ENCODE data around the gene ADM2. TPM values are rescaled to one million over a fixed set of nuclear protein-coding genes. Genes with fewer than 3 reads are reported as not detected.
A peak's percentile ranks its signal among the peaks of the same experiment; 100 is the strongest.
"Not testable (repeated sequence)": the region's sequence is repeated elsewhere in the genome, so short reads cannot be mapped to it uniquely, and the experiment has no call there.

Gene ADM2
- total RNA-seq, 5 donors from 2014 or later (not counting 1 experiment from before 2014, with no cell fraction given), result 1.5 to 11.3 (median 10.7) TPM

DNA sequence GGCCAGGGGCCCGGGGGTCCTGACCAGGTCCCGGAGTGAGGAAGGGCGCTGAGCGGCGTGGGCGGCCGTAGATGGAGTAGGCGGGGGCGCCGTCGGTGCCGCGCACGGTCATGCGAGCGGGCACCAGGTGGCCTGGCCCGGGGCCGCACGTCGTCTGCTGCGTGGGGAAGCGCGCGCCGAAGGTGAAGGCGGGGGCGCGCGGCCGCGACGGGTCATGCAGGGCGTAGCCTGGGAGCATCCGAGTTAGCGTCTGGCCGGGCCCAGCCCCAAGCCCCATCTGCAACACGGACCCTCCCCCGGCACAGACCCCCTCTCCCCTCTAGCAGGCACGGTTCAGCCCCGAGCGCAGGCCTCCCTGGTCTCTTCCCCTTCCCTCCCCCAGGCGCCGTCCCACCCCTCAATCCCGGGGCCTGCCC, 50.2 kb downstream of the ADM2 start:
- Mint-ChIP-seq H3K27ac (peak overlapping the region; percentile 95), H3K4me3 (peak overlapping the region; percentile 84 to 89 (median 86)), H3K9me3 (no peaks in the 10 kb centered on the region), H3K36me3 (no peaks in the 10 kb centered on the region), H3K27me3 (no peaks in the 10 kb centered on the region), H3K4me1 (peaks cover 38 to 51% (median 50%) of the 10 kb centered on the region in 3 donors)
- CTCF ChIA-PET, result no interaction called here
- peak overlapping the region; percentile 97 for H3K27ac ChIP-seq (ENCODE audit: low read length)
- H3K36me3 ChIP-seq (ENCODE audit: control insufficient read depth in 2 of 2, extremely low read depth in 1 of 2, insufficient read depth in 1 of 2, low read length in 1 of 2), result no peaks in the 10 kb centered on the region
- peaks cover 12 to 56% of the 10 kb centered on the region in 2 experiments for H3K4me1 ChIP-seq (ENCODE audit: control insufficient read depth in 1 of 2, extremely low read depth in 1 of 2, insufficient read depth in 2 of 2, low read length in 2 of 2)
- DNase-seq (peak in 27 of 35 experiments; percentile 35 to 76 (median 54)), ATAC-seq (replicated peaks in 1 of 4) (peak; percentile 42 to 47 (median 44))
- POLR2A ChIA-PET, result no interaction called here
- H3K27me3 ChIP-seq (replicated peaks in 1 of 2; ENCODE audit: control insufficient read depth in 2 of 2, extremely low read depth in 1 of 2, insufficient read depth in 2 of 2, low read length in 1 of 2), result peaks cover 0 to 4% of the 10 kb centered on the region in 2 experiments
- WGBS (ENCODE audit: insufficient coverage), result under 1% methylated on average over 43 of the region's 44 CpGs
- no peaks in the 10 kb centered on the region for H3K9me3 ChIP-seq
- peak overlapping the region; percentile 39 to 91 for H3K4me3 ChIP-seq (ENCODE audit: control insufficient read depth in 1 of 2, extremely low read depth in 1 of 2, low read length in 1 of 2)

DNA sequence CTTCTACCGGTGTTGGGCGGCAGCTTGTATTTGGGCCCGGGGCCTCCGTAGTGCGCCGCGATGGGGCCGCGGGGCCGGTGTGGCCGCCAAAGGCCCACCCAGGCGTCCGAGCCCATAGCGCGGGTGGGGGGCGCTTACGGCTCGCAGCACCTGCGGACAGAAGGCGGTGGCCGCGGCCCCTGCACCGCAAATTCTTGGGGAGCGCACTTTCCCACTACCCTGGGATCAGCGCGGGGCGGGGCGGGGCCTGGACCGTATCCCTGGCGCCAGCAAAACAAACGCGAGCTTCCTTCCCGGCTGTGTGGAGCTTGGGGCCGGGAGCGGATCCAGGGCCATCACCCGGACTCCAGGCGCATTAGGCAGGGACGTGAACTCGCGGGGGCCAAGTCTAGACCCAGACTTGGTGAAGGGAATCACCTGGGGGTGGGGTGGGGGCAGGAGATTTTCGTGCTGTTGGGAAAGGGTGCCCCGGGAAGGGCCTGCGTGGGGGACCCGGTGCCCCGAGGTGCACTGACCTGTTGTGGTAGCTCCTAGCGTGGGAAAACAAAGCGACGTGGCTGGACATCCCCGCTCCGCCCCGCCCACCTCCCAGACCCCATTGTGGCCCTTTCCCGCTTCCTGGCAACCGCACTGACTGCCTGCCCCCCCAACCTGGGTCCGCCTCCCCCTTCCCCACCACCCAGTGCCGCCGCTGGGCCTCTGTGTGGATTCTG, 50.8 kb downstream of the ADM2 start:
- Histone ChIP-seq H3K27me3 (replicated peaks in 1 of 2; ENCODE audit: control insufficient read depth in 2 of 2, extremely low read depth in 1 of 2, insufficient read depth in 2 of 2, low read length in 1 of 2) (peaks cover 0 to 4% of the 10 kb centered on the region in 2 experiments), H3K4me1 (ENCODE audit: control insufficient read depth in 1 of 2, extremely low read depth in 1 of 2, insufficient read depth in 2 of 2, low read length in 2 of 2) (peaks cover 12 to 50% of the 10 kb centered on the region in 2 experiments), H3K27ac (ENCODE audit: low read length) (peak overlapping the region; percentile 97), H3K9me3 (no peaks in the 10 kb centered on the region), H3K36me3 (ENCODE audit: control insufficient read depth in 2 of 2, extremely low read depth in 1 of 2, insufficient read depth in 1 of 2, low read length in 1 of 2) (no peaks in the 10 kb centered on the region), H3K4me3 (ENCODE audit: control insufficient read depth in 1 of 2, extremely low read depth in 1 of 2, low read length in 1 of 2) (peak overlapping the region in 1 of 2 donors; percentile 91)
- H3K27me3 Mint-ChIP-seq, result no peaks in the 10 kb centered on the region
- 3% methylated on average over 38 of the region's 56 CpGs for WGBS (ENCODE audit: insufficient coverage)
- H3K4me1 Mint-ChIP-seq, result peaks cover 33 to 49% (median 44%) of the 10 kb centered on the region in 3 donors
- H3K9me3 Mint-ChIP-seq, result no peaks in the 10 kb centered on the region
- no peak for DNase-seq
- CTCF ChIA-PET, result interaction anchor here in 1 of 2 donors (1.2 kb wide), 1 partner anchor 31 kb away, joined by 3 read pairs; no protein-coding TSS in a partner anchor
- ATAC-seq (replicated peaks in 1 of 4), result no peak
- H3K36me3 Mint-ChIP-seq, result no peaks in the 10 kb centered on the region
- peak overlapping the region; percentile 89 to 95 for H3K27ac Mint-ChIP-seq
- peak overlapping the region; percentile 84 to 89 (median 86) for H3K4me3 Mint-ChIP-seq
- POLR2A ChIA-PET, result no interaction called here

DNA sequence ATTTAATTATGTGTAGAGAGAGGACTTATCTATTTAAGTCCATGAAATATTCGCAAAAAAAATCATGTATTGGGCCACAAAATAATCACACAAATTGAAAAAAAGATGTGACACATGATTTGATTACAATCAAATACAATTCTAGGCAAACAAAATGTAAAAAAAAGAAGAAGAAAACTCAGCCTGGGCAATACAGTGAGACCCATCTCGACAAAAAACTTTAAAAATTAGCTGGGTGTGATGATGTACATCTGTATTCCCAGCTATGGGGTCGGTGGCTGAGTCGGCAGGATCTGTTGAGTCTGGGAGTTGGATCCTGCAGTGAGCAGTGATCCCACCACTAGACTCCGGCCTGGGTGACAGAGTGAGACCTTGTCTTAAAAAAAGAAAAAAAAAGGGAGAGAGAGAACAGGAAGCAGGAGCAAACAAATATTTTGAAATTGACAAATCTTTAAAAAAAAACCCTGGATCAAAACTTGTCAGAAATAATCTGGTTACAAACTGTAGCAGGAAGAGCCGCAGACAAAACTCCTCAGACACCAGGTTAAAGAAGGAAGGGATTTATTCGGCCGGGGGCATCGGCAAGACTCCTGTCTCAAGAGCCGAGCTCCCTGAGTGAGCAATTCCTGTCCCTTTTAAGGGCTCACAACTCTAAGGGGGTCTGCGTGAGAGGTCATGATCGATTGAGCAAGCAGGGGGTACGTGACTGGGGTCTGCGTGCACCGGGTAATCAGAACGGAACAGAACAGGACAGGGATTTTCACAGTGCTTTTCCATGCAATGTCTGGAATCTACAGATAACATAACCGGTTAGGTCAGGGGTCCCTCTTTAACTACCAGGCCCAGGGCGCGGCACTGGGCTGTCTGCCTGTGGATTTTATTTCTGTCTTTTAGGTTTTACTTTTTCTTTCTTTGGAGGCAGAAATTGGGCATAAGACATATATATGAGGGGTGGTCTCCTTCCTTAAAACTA, 51.8 kb downstream of the ADM2 start:
- peaks cover 29 to 45% (median 40%) of the 10 kb centered on the region in 3 donors for H3K4me1 Mint-ChIP-seq
- DNase-seq, result no peak

DNA sequence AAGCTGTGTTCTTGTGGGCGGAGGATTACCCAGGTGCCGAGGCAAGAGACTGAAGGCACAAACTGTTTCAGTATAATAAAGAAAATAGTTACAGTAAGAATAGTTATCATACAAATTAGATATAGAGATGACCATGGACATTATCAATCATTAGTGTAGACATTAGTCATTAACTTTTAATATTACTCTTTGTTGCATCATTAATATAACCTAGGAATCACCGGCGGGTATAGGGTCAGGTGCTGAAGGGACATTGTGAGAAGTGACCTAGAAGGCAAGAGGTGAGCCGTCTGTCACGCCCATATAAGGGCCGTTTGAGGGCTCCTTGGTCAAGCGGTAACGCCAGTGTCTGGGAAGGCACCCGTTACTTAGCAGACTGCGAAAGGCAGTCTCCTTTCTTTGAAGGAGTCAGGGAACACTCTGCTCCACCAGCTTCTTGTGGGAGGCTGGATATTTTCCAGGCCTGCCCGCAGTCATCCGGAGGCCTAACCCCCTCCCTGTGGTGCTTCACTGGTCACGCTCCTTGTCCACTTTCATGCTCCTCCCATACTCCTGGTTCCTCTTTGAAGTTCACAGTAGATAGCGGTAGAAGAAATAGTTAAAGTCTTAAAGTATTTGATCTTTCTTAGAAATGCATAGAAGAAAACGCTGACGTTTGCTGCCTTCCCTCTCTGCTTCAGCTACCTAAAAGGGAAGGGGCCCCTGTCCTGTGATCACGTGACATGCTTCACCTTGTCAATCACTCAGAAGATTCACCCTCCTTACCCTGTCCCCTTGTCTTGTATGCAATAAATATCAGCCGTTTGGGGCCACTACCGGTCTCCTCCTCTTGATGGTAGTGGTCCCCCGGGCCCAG, 52.7 kb downstream of the ADM2 start:
- H3K36me3 ChIP-seq (ENCODE audit: control insufficient read depth in 2 of 2, extremely low read depth in 1 of 2, insufficient read depth in 1 of 2, low read length in 1 of 2); CTCF ChIA-PET; H3K4me3 ChIP-seq (ENCODE audit: control insufficient read depth in 1 of 2, extremely low read depth in 1 of 2, low read length in 1 of 2); H3K27ac ChIP-seq (ENCODE audit: low read length); H3K36me3 Mint-ChIP-seq; DNase-seq; H3K27me3 ChIP-seq (replicated peaks in 1 of 2; ENCODE audit: control insufficient read depth in 2 of 2, extremely low read depth in 1 of 2, insufficient read depth in 2 of 2, low read length in 1 of 2); ATAC-seq (replicated peaks in 1 of 4); H3K27me3 Mint-ChIP-seq; H3K9me3 Mint-ChIP-seq; H3K9me3 ChIP-seq: not testable (repeated sequence)
- POLR2A ChIA-PET, result interaction anchor here in 1 of 2 donors (0.7 kb wide), 1 partner anchor 48 kb away, joined by 6 read pairs; no protein-coding TSS in a partner anchor
- Mint-ChIP-seq H3K4me3 (peak overlapping the region; percentile 13 to 38 (median 34)), H3K4me1 (peaks cover 29 to 43% (median 36%) of the 10 kb centered on the region in 3 donors), H3K27ac (peak overlapping the region; percentile 75 to 92)
- 90% methylated on average over 8 of the region's 21 CpGs for WGBS (ENCODE audit: insufficient coverage)
- H3K4me1 ChIP-seq (ENCODE audit: control insufficient read depth in 1 of 2, extremely low read depth in 1 of 2, insufficient read depth in 2 of 2, low read length in 2 of 2), result peaks cover 12 to 42% of the 10 kb centered on the region in 2 experiments

More for the DNA sequence above, 51.8 kb downstream of the ADM2 start:
- Mint-ChIP-seq H3K36me3 (no peaks in the 10 kb centered on the region), H3K9me3 (no peaks in the 10 kb centered on the region), H3K4me3 (peak overlapping the region; percentile 67 to 86 (median 74)), H3K27me3 (no peaks in the 10 kb centered on the region), H3K27ac (peak overlapping the region; percentile 89 to 92)
- 96% methylated on average over 8 of the region's 19 CpGs for WGBS (ENCODE audit: insufficient coverage)
- ChIA-PET CTCF (interaction anchor here in 1 of 2 donors (1.2 kb wide), 1 partner anchor 30 kb away, joined by 3 read pairs; no protein-coding TSS in a partner anchor), POLR2A (no interaction called here)
- no peak overlapping the region for H3K27ac ChIP-seq (ENCODE audit: low read length)
- H3K9me3 ChIP-seq, result no peaks in the 10 kb centered on the region
- H3K4me1 ChIP-seq (ENCODE audit: control insufficient read depth in 1 of 2, extremely low read depth in 1 of 2, insufficient read depth in 2 of 2, low read length in 2 of 2), result peaks cover 12 to 42% of the 10 kb centered on the region in 2 experiments
- peaks cover 0 to 4% of the 10 kb centered on the region in 2 experiments for H3K27me3 ChIP-seq (replicated peaks in 1 of 2; ENCODE audit: control insufficient read depth in 2 of 2, extremely low read depth in 1 of 2, insufficient read depth in 2 of 2, low read length in 1 of 2)
- no peak overlapping the region for H3K4me3 ChIP-seq (ENCODE audit: control insufficient read depth in 1 of 2, extremely low read depth in 1 of 2, low read length in 1 of 2)
- no peak for ATAC-seq (replicated peaks in 1 of 4)
- H3K36me3 ChIP-seq (ENCODE audit: control insufficient read depth in 2 of 2, extremely low read depth in 1 of 2, insufficient read depth in 1 of 2, low read length in 1 of 2), result no peaks in the 10 kb centered on the region

DNA sequence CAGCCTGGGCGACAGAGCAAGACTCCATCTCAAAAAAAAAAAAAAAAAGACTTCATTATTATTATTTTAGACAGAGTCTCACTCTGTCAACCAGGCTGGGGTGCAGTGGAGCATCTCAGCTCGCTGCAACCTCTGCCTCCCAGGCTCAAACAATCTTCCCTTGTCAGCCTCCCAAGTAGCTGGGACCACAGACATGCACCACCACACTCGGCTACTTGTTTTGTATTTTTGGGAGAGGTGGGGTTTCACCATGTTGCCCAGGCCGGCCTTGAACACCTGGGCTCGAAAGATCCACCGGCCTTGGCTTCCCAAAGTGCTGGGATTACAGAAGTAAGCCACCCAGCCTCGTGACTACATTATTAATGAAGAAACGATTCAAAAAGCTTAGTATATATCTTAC, 53.8 kb downstream of the ADM2 start:
- ChIA-PET POLR2A (interaction anchor here (0.6 to 0.7 kb wide), 3 partner anchors 25 to 90 kb away, joined by 3 to 9 read pairs (median 6); no protein-coding TSS in a partner anchor), CTCF (interaction anchor here in 1 of 2 donors (1.6 kb wide), 1 partner anchor 9 kb away, joined by 5 read pairs; the partner anchor contains the start of gene SCO2)
- H3K36me3 ChIP-seq (ENCODE audit: control insufficient read depth in 2 of 2, extremely low read depth in 1 of 2, insufficient read depth in 1 of 2, low read length in 1 of 2), result no peaks in the 10 kb centered on the region
- Mint-ChIP-seq H3K4me1 (peaks cover 39 to 52% (median 46%) of the 10 kb centered on the region in 3 donors), H3K9me3 (no peaks in the 10 kb centered on the region), H3K27me3 (no peaks in the 10 kb centered on the region), H3K36me3 (no peaks in the 10 kb centered on the region), H3K27ac (peak overlapping the region in 1 of 2 donors; percentile 48), H3K4me3 (no peak overlapping the region)
- no peak overlapping the region for H3K27ac ChIP-seq (ENCODE audit: low read length)
- no peak overlapping the region for H3K4me3 ChIP-seq (ENCODE audit: control insufficient read depth in 1 of 2, extremely low read depth in 1 of 2, low read length in 1 of 2)
- 100% methylated on average over 1 of the region's 8 CpGs for WGBS (ENCODE audit: insufficient coverage)
- DNase-seq (no peak), ATAC-seq (replicated peaks in 1 of 4) (no peak)
- H3K27me3 ChIP-seq (replicated peaks in 1 of 2; ENCODE audit: control insufficient read depth in 2 of 2, extremely low read depth in 1 of 2, insufficient read depth in 2 of 2, low read length in 1 of 2), result peaks cover 0 to 4% of the 10 kb centered on the region in 2 experiments
- H3K4me1 ChIP-seq (ENCODE audit: control insufficient read depth in 1 of 2, extremely low read depth in 1 of 2, insufficient read depth in 2 of 2, low read length in 2 of 2), result peaks cover 14 to 43% of the 10 kb centered on the region in 2 experiments
- no peaks in the 10 kb centered on the region for H3K9me3 ChIP-seq
